GM12878 (cell line): Measurements from ENCODE around the gene KDM3B. TPM values are rescaled to one million over a fixed set of nuclear protein-coding genes. Genes with fewer than 3 reads are reported as not detected.

Experiments used
- ATAC-seq: fragments of 200-7000 bp; cut with Tn5 transposase; 3 replicates; pipeline ENCODE4 v1.9.1; 2020; ENCODE audit warnings: mild to moderate bottlenecking, moderate library complexity
- BruUV-seq: library from RNA; stranded (reverse); fragments of 400-500 nt; replicated peaks from 2 replicates; lab custom pipeline; 2021; lab: Mats Ljungman, UMichigan
- CTCF ChIA-PET: fragments of 300-600 bp; sonication (Branson Sonifier 250); formaldehyde crosslinking; extraction: SDS; loops from one replicate; lab custom pipeline; 2021; ENCODE audit warnings: inconsistent platforms; lab: Yijun Ruan, JAX
- POLR2A ChIA-PET: fragments of 350-600 bp; formaldehyde crosslinking; extraction: SDS; loops from one replicate; lab custom pipeline; 2021; ENCODE audit warnings: inconsistent platforms; lab: Charles Lee
- RAD21 ChIA-PET: fragments of 300-600 bp; sonication (Branson Sonifier 250); formaldehyde crosslinking; loops from one replicate; lab custom pipeline; 2023; ENCODE audit warnings: antibody characterized with exemption; ENCODE audit not compliant: unreplicated experiment; lab: Charles Lee
- SMC1A ChIA-PET: fragments of 300-600 bp; sonication (Branson Sonifier 250); formaldehyde crosslinking; loops from one replicate; lab custom pipeline; 2023; ENCODE audit not compliant: unreplicated experiment, uncharacterized antibody; lab: Charles Lee
- DNase-seq: peaks from one replicate; pipeline ENCODE4 v3.0.0-alpha.2; 2011; ENCODE audit warnings: low read depth, low spot score
- FAIRE-seq: peaks from 3 replicates; lab custom pipeline; 2011; peaks lifted over from hg19 to GRCh38; lab: Jason Lieb, UNC
- H2AFZ ChIP-seq: 2 replicates; pipeline ENCODE4 v1.6.0; 2011; ENCODE audit warnings: low read depth, low read length, control low read depth; ENCODE audit not compliant: control insufficient read depth
- H3K27ac ChIP-seq: 2 replicates; pipeline ENCODE4 v1.5.1; 2011; ENCODE audit warnings: control low read depth; ENCODE audit not compliant: control insufficient read depth, insufficient read depth
- H3K27me3 ChIP-seq, 2 experiments: replicated peaks in 1 of 2; 2 replicates each; pipeline versions ENCODE4 v1.6.0 to v1.6.1; 2011; ENCODE audit warnings: low read length in 1 of 2; ENCODE audit not compliant: control insufficient read depth in 2 of 2, insufficient read depth in 2 of 2
- H3K36me3 ChIP-seq, 2 experiments: 2 replicates each; pipeline ENCODE4 v1.5.1; 2011; ENCODE audit warnings: low read length in 1 of 2; ENCODE audit not compliant: control insufficient read depth in 2 of 2, insufficient read depth in 2 of 2
- H3K4me1 ChIP-seq: 2 replicates; pipeline ENCODE4 v1.6.1; 2011; ENCODE audit warnings: mild to moderate bottlenecking, low read length, moderate library complexity, mixed read lengths; ENCODE audit not compliant: control insufficient read depth, insufficient read depth
- H3K4me2 ChIP-seq: 2 replicates; pipeline ENCODE4 v1.6.0; 2011; ENCODE audit warnings: control low read depth; ENCODE audit not compliant: control insufficient read depth, insufficient read depth
- H3K4me3 ChIP-seq: fragments of 200-600 bp; sonication (generic); 2 replicates; pipeline ENCODE4 v1.5.1; 2016
- H3K79me2 ChIP-seq: 2 replicates; pipeline ENCODE4 v1.6.0; 2011; ENCODE audit warnings: low read length; ENCODE audit not compliant: control insufficient read depth, insufficient read depth
- H3K9ac ChIP-seq: 2 replicates; pipeline ENCODE4 v1.8.0; 2011; ENCODE audit warnings: low read length, control low read depth, mixed read lengths; ENCODE audit not compliant: control insufficient read depth, insufficient read depth
- H3K9me3 ChIP-seq: replicated peaks from 3 replicates; pipeline ENCODE4 v1.5.1; 2011; ENCODE audit warnings: mild to moderate bottlenecking, low read length; ENCODE audit not compliant: control insufficient read depth, insufficient read depth
- H4K20me1 ChIP-seq: 2 replicates; pipeline ENCODE4 v1.6.0; 2011; ENCODE audit not compliant: control insufficient read depth, insufficient read depth
- ASH2L ChIP-seq: fragments of 300-600, 200-600 bp; sonication (generic); IDR thresholded peaks from 2 replicates; pipeline ENCODE4 v1.6.1; 2017; ENCODE audit warnings: low read depth, mild to moderate bottlenecking, borderline replicate concordance
- BHLHE40 ChIP-seq, 2 experiments: fragments of 450-650 bp in 1 of 2; IDR thresholded peaks; 2 replicates each; pipeline ENCODE4 v1.6.1; 2011 to 2017; ENCODE audit warnings: low read depth in 2 of 2, borderline replicate concordance in 1 of 2, improper control_type of control experiment in 1 of 2, low read length in 1 of 2, mild to moderate bottlenecking in 1 of 2
- HCFC1 ChIP-seq: fragments of 150-350 bp; IDR thresholded peaks from 2 replicates; pipeline ENCODE4 v1.6.1; 2014; ENCODE audit warnings: low read length
- IRF4 ChIP-seq: IDR thresholded peaks from 2 replicates; pipeline ENCODE4 v1.6.1; 2011; ENCODE audit warnings: low read depth, low read length
- KDM1A ChIP-seq: fragments of 200-600 bp; sonication (generic); IDR thresholded peaks from 2 replicates; pipeline ENCODE4 v1.6.1; 2016; ENCODE audit warnings: borderline replicate concordance
- MYC ChIP-seq: IDR thresholded peaks from 2 replicates; pipeline ENCODE4 v1.6.1; 2011; ENCODE audit warnings: mild to moderate bottlenecking, low read length, moderate library complexity, inconsistent platforms; ENCODE audit not compliant: insufficient read depth, insufficient replicate concordance, insufficient read length, severe bottlenecking
- NRF1 ChIP-seq: conservative IDR thresholded peaks from 2 replicates; pipeline ENCODE4 v1.6.1; 2011; ENCODE audit warnings: mild to moderate bottlenecking, low read depth, low read length, improper control_type of control experiment
- RCOR1 ChIP-seq: conservative IDR thresholded peaks from 2 replicates; pipeline ENCODE4 v1.6.1; 2012; ENCODE audit warnings: low read depth, low read length, improper control_type of control experiment
- RUNX3 ChIP-seq: IDR thresholded peaks from 2 replicates; pipeline ENCODE4 v1.6.1; 2012; ENCODE audit warnings: low read length, inconsistent platforms
- SPI1 ChIP-seq: IDR thresholded peaks from 2 replicates; pipeline ENCODE4 v1.6.1; 2011; ENCODE audit warnings: low read depth, mild to moderate bottlenecking, low read length, moderate library complexity, borderline replicate concordance; ENCODE audit not compliant: insufficient read depth
- TBL1XR1 ChIP-seq: IDR thresholded peaks from 2 replicates; pipeline ENCODE4 v1.6.1; 2012; ENCODE audit warnings: low read depth, low read length, improper control_type of control experiment
- TCF12 ChIP-seq: IDR thresholded peaks from 2 replicates; pipeline ENCODE4 v1.6.1; 2011; ENCODE audit warnings: low read depth, mild to moderate bottlenecking, low read length
- ZNF207 ChIP-seq: fragments of 450-650 bp; IDR thresholded peaks from 2 replicates; pipeline ENCODE4 v1.6.1; 2014; ENCODE audit warnings: antibody characterized with exemption, mild to moderate bottlenecking, borderline replicate concordance
- WGBS: methylation state at CpG from one replicate; pipeline ENCODE4 v1.1.6; 2016; ENCODE audit warnings: low lambda C conversion rate; ENCODE audit not compliant: insufficient replicate concordance, insufficient coverage; ENCODE audit errors: missing lambda C conversion rate; 5-methylcytosine and 5-hydroxymethylcytosine counted together
- in situ Hi-C: fragments of 300-500 bp; cut with MboI; formaldehyde crosslinking; loops from 9 replicates; pipeline ENCODE4 v1.14.3; 2018; ENCODE audit warnings: mixed read lengths
- intact Hi-C: fragments of 100-400 bp; cut with micrococcal nuclease; formaldehyde crosslinking; loops from one replicate; pipeline ENCODE4 v1.14.2; 2022; ENCODE audit not compliant: unreplicated experiment
- polyA plus RNA-seq, 11 experiments: library from polyadenylated mRNA; depleted of rRNA in 4 of 11; unstranded in 6 of 11; stranded (reverse) in 5 of 11; fragments of >200 nt; fragmentation: Nextera tagmentation in 4 of 11; fragmentation: Illumina TruSeq in 1 of 11; extraction: Ambion mirVana in 4 of 11; extraction: Trizol in 1 of 11; gene quantifications; 1 replicate in 1 of 11; 2 replicates in 10 of 11; pipeline versions ENCODE4 v1.2.1 to v1.2.3, GENCODE V29; 2011 to 2016; ENCODE audit warnings: inconsistent platforms in 2 of 11, missing spikeins in 2 of 11, low read depth in 1 of 11
- total RNA-seq, 4 experiments: library from RNA; depleted of rRNA in 3 of 4; stranded (reverse); fragments of >200 nt in 3 of 4; fragmentation: Illumina TruSeq in 1 of 4; extraction: Trizol in 1 of 4; gene quantifications; 2 replicates each; pipeline versions ENCODE4 v1.2.1 to v1.2.3, GENCODE V29; 2013 to 2021
- TF ChIP-seq, protein P1 (sequence below): fragments of 450-650 bp; formaldehyde crosslinking; IDR thresholded peaks from 2 replicates; pipeline ENCODE4 v1.5.0; 2022; ENCODE audit warnings: mild to moderate bottlenecking, missing genetic modification characterization

Gene KDM3B
- total and polyA plus RNA-seq, 10 of the 15 experiments (the other 5 are each of a cell fraction or from before 2014, with no cell fraction given), result 8.5 to 45.7 (median 29.0) TPM

DNA sequence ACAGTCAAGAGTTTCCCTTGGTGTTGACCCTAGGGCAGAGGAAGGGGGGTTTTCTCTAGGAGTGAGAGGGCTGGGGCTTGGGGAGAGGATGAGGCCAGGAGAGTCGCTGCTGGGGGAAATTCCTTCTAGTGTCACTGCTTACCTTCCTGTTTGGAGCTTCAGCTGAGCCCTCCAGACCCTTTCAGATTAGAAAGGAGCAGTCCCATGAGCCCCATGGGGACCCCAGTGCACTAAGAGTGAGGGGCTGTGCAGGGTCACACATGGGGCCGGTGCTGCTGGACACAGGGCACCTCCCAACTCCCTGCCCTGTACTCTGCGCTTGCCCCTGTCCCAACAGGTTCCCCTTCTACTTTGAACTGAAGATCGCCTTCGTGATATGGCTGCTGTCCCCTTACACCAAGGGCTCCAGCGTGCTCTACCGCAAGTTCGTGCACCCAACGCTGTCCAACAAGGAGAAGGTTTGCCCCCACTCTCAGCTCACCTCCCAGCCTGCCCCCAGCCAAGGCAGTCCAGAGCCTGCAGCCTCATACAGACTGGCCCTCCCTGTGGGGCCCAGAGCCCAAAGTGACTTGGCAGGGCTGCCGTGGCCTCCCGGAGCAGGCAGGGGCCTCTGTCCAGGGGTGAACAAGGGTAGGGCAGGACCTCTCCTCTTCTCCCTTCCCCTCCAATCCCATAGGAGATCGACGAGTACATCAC is 91.7 kb downstream of the KDM3B start:
- in situ Hi-C loops, result no loop called here
- CTCF ChIA-PET, result no interaction called here
- TF ChIP-seq SPI1 (no peak), TCF12 (no peak), ASH2L (no peak), KDM1A (no peak), RCOR1 (no peak), TBL1XR1 (no peak), RUNX3 (no peak), MYC (no peak), NRF1 (no peak), ZNF207 (no peak), HCFC1 (no peak), IRF4 (no peak), BHLHE40 (IDR thresholded peaks at IDR 0.05; ENCODE audit: borderline replicate concordance in 1 of 2, low read depth in 2 of 2, low read length in 1 of 2) (no peak)
- TF ChIP-seq, protein P1, sequence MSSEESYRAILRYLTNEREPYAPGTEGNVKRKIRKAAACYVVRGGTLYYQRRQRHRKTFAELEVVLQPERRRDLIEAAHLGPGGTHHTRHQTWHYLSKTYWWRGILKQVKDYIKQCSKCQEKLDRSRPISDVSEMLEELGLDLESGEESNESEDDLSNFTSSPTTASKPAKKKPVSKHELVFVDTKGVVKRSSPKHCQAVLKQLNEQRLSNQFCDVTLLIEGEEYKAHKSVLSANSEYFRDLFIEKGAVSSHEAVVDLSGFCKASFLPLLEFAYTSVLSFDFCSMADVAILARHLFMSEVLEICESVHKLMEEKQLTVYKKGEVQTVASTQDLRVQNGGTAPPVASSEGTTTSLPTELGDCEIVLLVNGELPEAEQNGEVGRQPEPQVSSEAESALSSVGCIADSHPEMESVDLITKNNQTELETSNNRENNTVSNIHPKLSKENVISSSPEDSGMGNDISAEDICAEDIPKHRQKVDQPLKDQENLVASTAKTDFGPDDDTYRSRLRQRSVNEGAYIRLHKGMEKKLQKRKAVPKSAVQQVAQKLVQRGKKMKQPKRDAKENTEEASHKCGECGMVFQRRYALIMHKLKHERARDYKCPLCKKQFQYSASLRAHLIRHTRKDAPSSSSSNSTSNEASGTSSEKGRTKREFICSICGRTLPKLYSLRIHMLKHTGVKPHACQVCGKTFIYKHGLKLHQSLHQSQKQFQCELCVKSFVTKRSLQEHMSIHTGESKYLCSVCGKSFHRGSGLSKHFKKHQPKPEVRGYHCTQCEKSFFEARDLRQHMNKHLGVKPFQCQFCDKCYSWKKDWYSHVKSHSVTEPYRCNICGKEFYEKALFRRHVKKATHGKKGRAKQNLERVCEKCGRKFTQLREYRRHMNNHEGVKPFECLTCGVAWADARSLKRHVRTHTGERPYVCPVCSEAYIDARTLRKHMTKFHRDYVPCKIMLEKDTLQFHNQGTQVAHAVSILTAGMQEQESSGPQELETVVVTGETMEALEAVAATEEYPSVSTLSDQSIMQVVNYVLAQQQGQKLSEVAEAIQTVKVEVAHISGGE (CRISPR knock-in tag), result no peak
- TF ChIP-seq, all 136 proteins: peak for 0
- SMC1A ChIA-PET, result no interaction called here
- Histone ChIP-seq H3K4me2 (no peak overlapping the region), H3K4me3 (no peak overlapping the region), H3K79me2 (no peaks in the 10 kb centered on the region), H3K9me3 (no peaks in the 10 kb centered on the region), H4K20me1 (no peaks in the 10 kb centered on the region; the same call in 1 of the 2 replicates), H3K4me1 (peaks cover 4% of the 10 kb centered on the region), H3K27me3 (no peaks in the 10 kb centered on the region), H3K27ac (no peak overlapping the region), H3K36me3 (no peaks in the 10 kb centered on the region), H2AFZ (no peak overlapping the region), H3K9ac (no peak overlapping the region)
- DNase-seq (no peak), FAIRE-seq (no peak), ATAC-seq (no peak)
- no TSS peak for BruUV-seq
- RAD21 ChIA-PET, result interaction anchor here (0.7 kb wide), 1 partner anchor 60 kb away, joined by 4 read pairs; no protein-coding TSS in a partner anchor
- 74% methylated on average over 11 of the region's 13 CpGs for WGBS
- intact Hi-C loops, result no loop called here
- POLR2A ChIA-PET, result no interaction called here
